ENCODE results near the gene MEI1.

DNA sequence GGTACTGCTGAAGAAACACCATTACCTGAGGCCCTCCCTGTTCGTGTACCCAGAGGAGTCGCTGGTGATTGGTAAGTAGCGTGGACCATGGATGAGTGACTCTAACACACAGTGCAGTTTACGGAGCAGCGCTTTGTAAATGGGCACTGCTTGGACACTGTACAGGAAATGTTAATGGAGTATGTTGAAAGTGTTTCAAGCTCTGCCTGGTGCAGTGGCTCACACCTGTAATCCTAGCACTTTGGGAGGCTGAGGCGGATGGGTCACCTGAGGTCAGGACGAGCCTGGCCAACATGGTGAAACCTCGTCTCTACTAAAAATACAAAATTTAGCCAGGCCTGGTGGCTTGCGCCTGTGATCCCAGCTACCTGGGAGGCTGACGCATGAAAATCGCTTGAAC, 48.5 kb upstream of the MEI1 start:
- no peak for TF ChIP-seq CTCF (IDR thresholded peaks at IDR 0.05 in 4 of 5, conservative IDR thresholded peaks at IDR 0.05 in 1 of 5)
- TF ChIP-seq POLR2A (IDR thresholded peaks at IDR 0.05): no peak

Measured in gastrocnemius medialis (tissue), 4 donors.